HPDE6-E6E7 (cell line): ENCODE results near the gene BTNL2.

Source experiments
- DNase-seq: peaks from one replicate; pipeline ENCODE4 v3.0.0; 2011; ENCODE audit warnings: missing footprints; ENCODE audit errors: extremely low spot score

BTNL2 gene

GRCh38 chr6:32413427-32414047, 6.6 kb upstream of the BTNL2 start:
- peak; percentile 57 for DNase-seq

DNA sequence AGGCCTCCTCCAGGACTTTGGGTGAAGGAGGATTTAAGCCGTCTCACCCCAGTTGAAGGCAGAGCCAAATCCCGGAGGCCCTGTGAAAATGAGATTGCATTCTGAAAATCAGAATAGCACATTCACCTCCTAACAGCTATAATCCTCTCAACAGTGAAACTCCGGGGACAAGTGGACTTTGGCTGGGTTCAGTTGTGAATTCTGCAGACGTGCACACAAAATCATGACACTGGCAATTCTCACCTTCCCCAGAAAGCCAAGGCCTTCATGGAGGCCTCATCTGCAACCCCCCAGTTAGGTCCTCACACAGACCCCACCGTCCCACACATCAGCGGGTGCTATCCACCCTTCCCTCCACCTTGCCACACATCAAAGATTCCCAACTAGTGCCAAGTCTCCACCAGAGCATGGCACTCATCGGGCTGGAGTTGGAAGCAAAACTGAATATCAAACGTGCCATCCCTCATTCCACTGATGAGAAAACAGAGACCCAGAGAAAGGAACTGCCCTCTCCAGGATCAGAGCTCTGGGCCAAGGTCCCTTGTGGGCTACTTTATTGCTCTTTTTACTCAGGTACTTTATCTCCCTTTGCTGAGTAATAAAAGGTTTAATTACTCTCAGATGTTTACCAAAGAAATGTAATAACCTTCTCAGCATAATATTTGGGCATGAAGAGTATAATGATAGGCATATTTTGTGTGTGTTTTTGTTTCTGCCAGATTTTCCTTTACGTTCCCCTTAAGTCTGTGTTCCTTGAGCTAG, 4.8 kb upstream of the BTNL2 start:
- no peak for DNase-seq

- no peak for DNase-seq
These were observed 3.9 kb upstream of the BTNL2 start for GRCh38 chr6:32410906-32411305.

- DNase-seq, result no peak
These were observed 784 bp downstream of the BTNL2 start for GRCh38 chr6:32406197-32406596.

DNA sequence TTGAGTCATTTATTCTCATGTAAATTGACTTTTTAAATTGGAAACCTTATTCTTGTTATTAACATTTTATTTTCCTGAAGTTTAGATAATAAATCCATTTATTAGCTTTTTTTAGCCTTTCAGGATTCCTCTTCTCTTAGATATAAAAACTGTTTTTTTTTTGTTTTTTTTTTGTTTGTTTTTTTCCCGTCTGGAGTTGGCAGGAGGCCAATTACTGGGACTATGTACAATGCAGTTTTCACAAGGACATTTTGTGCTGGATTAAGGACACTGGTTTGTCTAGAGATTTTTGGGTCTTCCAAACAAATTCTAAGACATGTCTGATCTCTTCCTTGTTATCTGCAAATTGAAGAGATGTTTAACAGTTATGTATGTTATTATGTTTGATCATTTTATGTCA, 1.3 kb downstream of the BTNL2 start:
- no peak for DNase-seq

GRCh38 chr6:32402812-32403211, 4.2 kb downstream of the BTNL2 start:
- DNase-seq, result no peak

DNA sequence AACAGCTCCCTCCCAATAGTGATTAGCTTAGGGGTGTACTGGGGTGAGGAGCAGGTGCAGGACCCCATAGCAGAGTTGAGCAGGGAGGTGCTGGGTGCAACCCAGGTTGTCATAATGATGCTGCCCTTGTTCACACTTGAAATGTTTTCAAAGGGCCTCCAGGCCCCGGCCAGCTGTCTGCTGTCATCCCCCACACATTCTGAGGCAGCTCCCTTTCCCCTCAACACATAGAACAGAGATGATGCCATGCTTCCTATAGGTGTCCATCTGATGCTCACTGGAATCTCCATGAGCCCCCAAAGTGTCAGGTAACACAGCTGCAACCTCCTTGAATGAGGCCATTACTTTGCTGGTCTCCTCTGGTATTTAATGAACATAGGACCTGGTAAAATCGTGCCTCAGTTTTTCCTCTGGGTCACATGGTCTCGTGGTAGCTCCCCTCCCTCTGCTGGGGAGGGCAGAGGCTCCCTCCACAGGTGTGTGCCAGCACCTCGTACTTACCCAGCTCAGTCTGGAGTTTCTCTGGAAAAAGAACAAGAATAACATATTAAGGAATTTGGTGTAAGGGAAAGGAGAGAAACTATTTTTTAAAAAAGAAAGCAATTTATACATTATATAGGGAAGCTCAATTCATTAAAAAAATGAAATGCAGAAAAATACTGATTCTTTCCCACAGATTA, 5.6 kb downstream of the BTNL2 start:
- DNase-seq, result no peak

GRCh38 chr6:32397252-32397920, 9.6 kb downstream of the BTNL2 start:
- DNase-seq, result no peak

DNA sequence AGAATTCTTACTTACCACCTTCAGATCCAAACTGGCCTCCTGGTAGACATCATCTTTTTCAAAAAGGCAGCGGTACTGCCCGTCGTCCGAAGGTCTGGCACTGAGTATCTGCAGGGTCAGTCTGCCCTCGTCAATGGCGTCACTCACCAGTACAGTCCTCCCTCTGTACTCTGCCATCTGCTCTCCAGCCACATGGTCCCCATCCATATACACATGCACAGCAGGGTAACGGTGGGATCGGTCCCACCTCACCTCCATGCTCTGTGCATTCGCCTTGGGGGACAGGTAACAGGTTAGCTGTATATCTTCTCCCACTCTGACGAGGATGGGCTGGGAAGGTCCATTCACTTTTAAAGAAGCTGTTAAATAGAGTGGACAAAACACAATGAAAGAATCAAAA, 11.0 kb downstream of the BTNL2 start:
- DNase-seq, result no peak

DNA sequence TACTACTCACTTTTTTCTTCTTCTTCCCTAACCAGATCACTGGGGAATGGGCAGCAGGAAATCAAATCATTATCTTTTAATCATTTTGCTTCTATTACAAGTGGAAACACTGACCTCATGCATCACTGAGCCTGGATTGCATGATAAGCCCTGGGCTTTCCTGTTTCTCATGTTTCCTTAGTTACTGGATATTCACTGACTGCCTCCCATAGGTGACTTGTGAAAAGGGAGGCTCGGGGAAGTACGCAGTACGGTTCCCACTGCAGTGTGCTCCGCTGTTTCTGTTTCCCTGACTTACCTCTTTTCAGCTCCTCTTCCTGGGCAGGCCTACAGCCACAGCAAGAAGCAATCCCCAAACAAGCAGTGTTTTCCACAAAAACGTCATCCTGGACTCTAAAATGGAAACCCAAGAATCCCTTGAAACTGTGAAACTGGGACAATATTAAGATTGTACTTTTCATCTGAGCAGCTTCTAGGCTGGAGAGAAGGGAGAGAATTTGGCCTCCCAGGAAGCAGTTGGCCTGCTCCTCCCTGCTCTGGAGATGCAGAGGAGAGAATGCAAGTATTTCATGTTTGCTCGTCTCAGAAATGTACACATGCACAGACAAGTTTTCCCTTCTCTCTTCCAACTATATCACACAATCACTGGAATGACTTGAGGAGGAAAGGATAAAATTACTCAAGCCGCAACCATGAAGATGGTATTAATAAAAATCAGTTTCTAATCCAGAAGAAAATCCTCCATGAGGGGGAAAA, 13.1 kb downstream of the BTNL2 start:
- peak; percentile 21 for DNase-seq

- no peak for DNase-seq
These were observed 15.5 kb downstream of the BTNL2 start for GRCh38 chr6:32391505-32391904.

GRCh38 chr6:32387589-32388340, 19.2 kb downstream of the BTNL2 start:
- no peak for DNase-seq

- no peak for DNase-seq
These were observed 20.9 kb downstream of the BTNL2 start for GRCh38 chr6:32386040-32386439.

DNA sequence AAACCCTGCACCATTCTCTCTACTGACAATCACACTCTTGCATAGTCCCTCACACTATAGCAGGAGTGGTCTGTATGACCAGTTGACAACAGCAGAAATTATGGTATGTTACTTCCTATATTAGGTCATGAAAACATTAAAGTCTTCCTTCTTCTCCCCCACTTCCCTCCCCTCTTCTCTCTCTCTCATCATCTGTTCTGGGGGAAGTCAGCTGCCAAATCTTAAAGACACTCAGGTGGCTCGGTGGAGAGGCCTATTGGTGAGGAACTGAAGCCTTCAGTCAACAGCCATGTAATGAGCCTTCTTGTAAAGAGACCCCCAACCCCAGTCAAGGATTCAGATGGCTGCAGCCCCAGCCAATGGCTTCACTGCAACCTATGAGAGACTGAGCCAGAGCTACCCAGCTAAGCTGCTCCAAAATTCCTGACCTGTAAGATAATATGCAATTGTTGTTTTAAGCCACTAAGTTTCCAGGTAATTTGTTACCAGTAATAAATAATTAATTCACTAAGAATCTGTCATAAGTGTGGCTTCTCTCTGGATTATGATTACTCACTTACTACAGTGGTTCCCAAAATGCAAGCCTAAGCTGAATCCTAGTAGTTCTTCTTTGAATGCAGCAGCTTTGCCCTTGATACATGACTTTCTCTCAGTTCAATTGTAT, 24.1 kb downstream of the BTNL2 start:
- DNase-seq, result no peak

DNA sequence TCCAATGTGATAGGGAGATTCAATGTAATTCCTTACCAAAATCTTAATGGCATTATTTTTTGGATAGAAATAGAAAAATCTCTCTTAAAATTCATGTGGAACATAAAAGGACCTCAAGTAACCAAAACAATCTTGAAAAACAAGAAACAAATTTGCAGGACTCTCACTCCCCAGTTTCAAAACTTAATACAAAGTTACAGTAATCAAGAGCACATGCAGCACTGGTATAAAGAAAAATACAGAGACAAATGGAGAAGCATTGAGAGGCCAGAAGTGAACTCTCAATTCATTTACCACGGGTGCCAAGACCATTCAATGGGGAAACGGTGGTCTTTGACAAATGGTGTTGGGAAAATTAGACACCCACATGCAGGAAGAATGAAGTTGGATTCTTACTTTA, 27.4 kb downstream of the BTNL2 start:
- DNase-seq, result no peak

DNA sequence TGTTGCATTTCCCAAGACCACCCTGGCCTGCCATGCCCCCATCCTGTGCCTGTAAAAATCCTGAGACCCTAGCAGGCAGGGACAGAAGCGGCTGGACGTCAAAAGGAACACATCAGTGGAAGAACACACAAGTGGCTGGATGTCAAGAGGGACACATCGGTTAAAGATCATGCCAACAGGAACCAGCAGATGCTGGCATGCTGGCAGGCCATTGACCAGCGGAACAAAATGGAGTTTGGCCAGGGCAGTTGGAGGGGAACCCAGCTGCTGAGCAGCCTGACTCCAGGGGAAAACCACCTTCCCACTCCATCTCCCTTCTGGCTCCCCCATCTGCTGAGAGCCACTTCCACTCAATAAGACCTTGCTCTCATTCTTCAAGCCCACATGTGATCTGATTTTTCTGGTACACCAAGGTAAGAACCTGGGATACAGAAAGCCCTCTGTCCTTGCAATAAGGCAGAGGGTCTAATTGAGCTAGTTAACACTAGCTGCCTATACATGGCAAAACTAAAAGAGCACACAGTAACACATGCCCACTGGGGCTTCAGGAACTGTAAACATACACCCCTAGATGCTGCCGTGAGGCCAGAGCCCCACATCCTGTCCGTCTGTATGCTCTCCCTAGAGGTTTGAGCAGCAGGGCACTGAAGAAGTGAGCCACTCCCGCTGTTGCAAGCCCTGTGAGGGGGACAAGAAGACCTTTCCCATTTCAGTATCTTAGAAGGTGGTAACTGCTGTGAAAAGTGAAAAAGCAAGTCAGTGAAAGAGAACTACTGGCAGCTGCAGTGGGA, 31.0 kb downstream of the BTNL2 start:
- DNase-seq, result no peak

DNA sequence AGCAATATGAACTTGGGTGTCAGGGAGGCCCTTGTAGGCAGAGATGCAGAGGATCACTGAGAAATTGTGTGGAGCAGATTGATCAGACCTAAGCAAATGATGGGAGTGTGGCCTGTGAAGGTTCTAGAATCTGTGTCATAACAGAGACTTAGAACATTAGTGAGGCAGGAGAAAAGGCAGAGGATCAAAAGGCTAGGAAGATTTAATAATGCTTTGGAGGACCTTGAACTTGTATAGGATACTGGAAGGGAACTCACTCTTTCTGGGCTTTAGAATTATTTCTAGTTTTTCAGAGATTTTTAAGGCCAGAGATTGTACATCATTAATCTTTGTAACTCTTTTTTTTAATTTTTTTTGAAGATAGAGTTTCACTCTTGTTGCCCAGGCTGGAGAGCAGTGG, 35.2 kb downstream of the BTNL2 start, which contains the start of gene TSBP1:
TSBP1 (minus strand) TSS at position 101 of the 400 bp plus-strand sequence. CDS start 197 bp downstream, outside the sequence.
- no peak for DNase-seq

GRCh38 chr6:32371229-32371628, 35.8 kb downstream of the BTNL2 start:
- DNase-seq, result no peak

- DNase-seq, result no peak
These were observed 36.5 kb downstream of the BTNL2 start for GRCh38 chr6:32370505-32370904.
